Stomach (tissue), 19 donors: ENCODE results near the gene STRN3. TPM values are rescaled to one million over a fixed set of nuclear protein-coding genes. Genes with fewer than 3 reads are reported as not detected.

Experiments
- DNase-seq, 2 donors: peaks; one replicate each; pipeline versions ENCODE4 v3.0.0 to v3.0.0-alpha.2; 2013 to 2019
- H3K27ac ChIP-seq, 5 donors: fragments of 200-600 bp in 4 of 5; sonication (generic) in 4 of 5; one replicate each; pipeline ENCODE4 v1.5.1; 2013 to 2019; ENCODE audit warnings: mild to moderate bottlenecking in 1 of 5, moderate library complexity in 1 of 5
- H3K27me3 ChIP-seq, 3 donors: fragments of 200-600 bp; sonication (generic); one replicate each; pipeline ENCODE4 v1.5.1; 2017 to 2019; ENCODE audit warnings: mixed run types in 1 of 3
- H3K36me3 ChIP-seq, 4 donors: fragments of 200-600 bp; sonication (generic); 1 replicate in 3 of 4; 2 replicates in 1 of 4; pipeline ENCODE4 v1.5.1; 2016 to 2019
- H3K4me1 ChIP-seq, 4 donors: fragments of 200-600 bp; sonication (generic); one replicate each; pipeline ENCODE4 v1.5.1; 2016 to 2019
- H3K4me3 ChIP-seq, 4 donors: fragments of 200-600 bp; sonication (generic) in 3 of 4; one replicate each; pipeline ENCODE4 v1.5.1; 2016 to 2019; ENCODE audit warnings: mild to moderate bottlenecking in 1 of 4
- H3K9me3 ChIP-seq, 4 donors: fragments of 200-600 bp; sonication (generic); one replicate each; pipeline ENCODE4 v1.5.1; 2016 to 2019
- CTCF ChIP-seq, 7 experiments: fragments of 450-650 bp in 4 of 7; fragments of 200-600 bp in 3 of 7; sonication (generic) in 3 of 7; IDR thresholded peaks; one replicate each; pipeline ENCODE4 v1.5.1; 2016 to 2019; ENCODE audit warnings: antibody characterized with exemption in 7 of 7, control low read depth in 2 of 7, mild to moderate bottlenecking in 1 of 7
- EP300 ChIP-seq: sonication (generic); formaldehyde crosslinking; IDR thresholded peaks from one replicate; pipeline ENCODE4 v1.6.1; 2017; ENCODE audit warnings: antibody characterized with exemption
- POLR2A ChIP-seq, 4 donors: fragments of 450-650 bp; IDR thresholded peaks; one replicate each; pipeline ENCODE4 v1.6.1; 2016; ENCODE audit warnings: antibody characterized with exemption in 4 of 4, control low read depth in 2 of 4, mild to moderate bottlenecking in 1 of 4, moderate library complexity in 1 of 4
- POLR2AphosphoS5 ChIP-seq, 3 donors: sonication (generic); formaldehyde crosslinking; IDR thresholded peaks; one replicate each; pipeline ENCODE4 v1.6.1; 2016; ENCODE audit warnings: antibody characterized with exemption in 3 of 3
- WGBS, 5 donors: extraction: QIAGEN DNeasy Blood & Tissue Kit in 3 of 5; methylation state at CpG; one replicate each; pipeline versions ENCODE4 v1.1.5 to v1.1.7; 2013 to 2018; 5-methylcytosine and 5-hydroxymethylcytosine counted together
- intact Hi-C: fragments of 100-400 bp; cut with DNase I; formaldehyde crosslinking; loops from one replicate; pipeline ENCODE4 v1.15.1; 2023; ENCODE audit warnings: low total_unique reads
- long read RNA-seq, 10 donors: transcript quantifications; one replicate each; lab custom pipeline, GENCODE V29; 2026
- polyA plus RNA-seq, 3 donors: library from polyadenylated mRNA; stranded (reverse); fragments of 200-250 nt; gene quantifications; one replicate each; pipeline ENCODE4 v1.2.3, GENCODE V29; 2013
- total RNA-seq, 5 donors: library from RNA; depleted of rRNA; stranded (reverse); fragments of >200 nt; gene quantifications; one replicate each; pipeline versions ENCODE4 v1.1.0 to v1.2.3, GENCODE V29; 2014 to 2016
- donor health status: healthy with polysubstance abuse.
- donor health status: Bipolar disorder and iron deficiency.
- donor health status: healthy.

The STRN3 gene
- total RNA-seq, result 10 to 100 TPM; 13.9 to 91.8 (median 42.4) TPM
- 10 to 100 TPM in 2 of 3 donors, 1 to 10 TPM in 1; 8.1 to 11.3 (median 10.5) TPM for polyA plus RNA-seq
- long read RNA-seq, donor 1, partial matches to known transcripts, result 0 of 1 reads
- long read RNA-seq, donor 1, other reads (novel, unspliced or antisense), result 0 of 1 reads
- long read RNA-seq, donor 2, partial matches to known transcripts, result 36 of 36 reads
- long read RNA-seq, donor 2, other reads (novel, unspliced or antisense), result 0 of 36 reads
- long read RNA-seq, donor 3, result 0 reads
- long read RNA-seq, donor 4, result 0 reads
- long read RNA-seq, donor 5, partial matches to known transcripts, result 0 of 2 reads
- long read RNA-seq, donor 5, other reads (novel, unspliced or antisense), result 0 of 2 reads
- long read RNA-seq, donor 6, partial matches to known transcripts, result 0 of 1 reads
- long read RNA-seq, donor 6, other reads (novel, unspliced or antisense), result 0 of 1 reads
- long read RNA-seq, donor 7, partial matches to known transcripts, result 7 of 8 reads
- long read RNA-seq, donor 7, other reads (novel, unspliced or antisense), result 0 of 8 reads
- long read RNA-seq, donor 8, partial matches to known transcripts, result 0 of 2 reads
- long read RNA-seq, donor 8, other reads (novel, unspliced or antisense), result 0 of 2 reads
- long read RNA-seq, donor 9, result 0 reads
- long read RNA-seq, donor 10, result 0 reads

- Histone ChIP-seq H3K4me1 (peaks cover 9 to 40% (median 25%) of the 10 kb centered on the region in 4 donors), H3K27me3 (no peaks in the 10 kb centered on the region), H3K36me3 (no peaks in the 10 kb centered on the region), H3K27ac (peak within 1 kb of the TSS; percentile 90 to 100 (median 100)), H3K9me3 (no peaks in the 10 kb centered on the region), H3K4me3 (peak within 1 kb of the TSS; percentile 81 to 99 (median 98))
- DNase-seq, result no peak
- TF ChIP-seq POLR2AphosphoS5 (IDR thresholded peaks at IDR 0.05), result no peak
- no peak for TF ChIP-seq EP300
- TF ChIP-seq CTCF (IDR thresholded peaks at IDR 0.05), result no peak
- no peak for TF ChIP-seq POLR2A (IDR thresholded peaks at IDR 0.05)
- 0 to 1% (median 0%) methylated on average over 5 to 31 of the region's 31 CpGs; no CpG with 5 or more reads in 1 of the 5 donors for WGBS, 5 donors
- intact Hi-C loops, result no loop called here
These were observed at the start of gene STRN3 for GRCh38 chr14:31026077-31026449. STRN3 (minus strand) TSS chr14:31026379; CDS start chr14:31026185, 194 bp downstream.

GRCh38 chr14:31075144-31075543, 49.0 kb upstream of the STRN3 start:
- intact Hi-C loops, result no loop called here
- Histone ChIP-seq H3K27ac (no peak overlapping the region), H3K4me1 (peaks cover 0 to 6% (median 1%) of the 10 kb centered on the region in 4 donors), H3K4me3 (no peak overlapping the region), H3K9me3 (no peaks in the 10 kb centered on the region), H3K36me3 (peaks cover 0 to 33% (median 16%) of the 10 kb centered on the region in 4 donors), H3K27me3 (no peaks in the 10 kb centered on the region)
- no peak for DNase-seq
- 92 to 98% (median 95%) methylated on average over 2 of the region's 2 CpGs for WGBS, 5 donors
- TF ChIP-seq POLR2A (IDR thresholded peaks at IDR 0.05) (no peak), EP300 (no peak), POLR2AphosphoS5 (IDR thresholded peaks at IDR 0.05) (no peak), CTCF (IDR thresholded peaks at IDR 0.05) (no peak)

- Histone ChIP-seq H3K9me3 (no peaks in the 10 kb centered on the region), H3K36me3 (peaks cover 0 to 42% (median 23%) of the 10 kb centered on the region in 4 donors), H3K27me3 (no peaks in the 10 kb centered on the region), H3K4me1 (peaks cover 0 to 11% (median 0%) of the 10 kb centered on the region in 4 donors), H3K4me3 (no peak overlapping the region), H3K27ac (no peak overlapping the region)
- 91 to 100% (median 93%) methylated on average over 2 of the region's 2 CpGs for WGBS, 5 donors
- no peak for DNase-seq
- intact Hi-C loops, result no loop called here
- TF ChIP-seq POLR2A (IDR thresholded peaks at IDR 0.05) (no peak), POLR2AphosphoS5 (IDR thresholded peaks at IDR 0.05) (no peak), EP300 (no peak), CTCF (IDR thresholded peaks at IDR 0.05) (no peak)
These were observed 45.0 kb upstream of the STRN3 start for GRCh38 chr14:31071151-31071550.

- H3K4me1 ChIP-seq, result peaks cover 0 to 11% (median 0%) of the 10 kb centered on the region in 4 donors
- H3K4me3 ChIP-seq, result no peak overlapping the region
- intact Hi-C loops, result no loop called here
- H3K9me3 ChIP-seq, result no peaks in the 10 kb centered on the region
- 78 to 93% (median 83%) methylated on average over 5 of the region's 5 CpGs for WGBS, 5 donors
- no peaks in the 10 kb centered on the region for H3K27me3 ChIP-seq
- H3K36me3 ChIP-seq, result peaks cover 0 to 42% (median 23%) of the 10 kb centered on the region in 4 donors
- TF ChIP-seq POLR2AphosphoS5 (IDR thresholded peaks at IDR 0.05) (no peak), CTCF (IDR thresholded peaks at IDR 0.05) (no peak), POLR2A (IDR thresholded peaks at IDR 0.05) (no peak), EP300 (no peak)
- DNase-seq, result no peak
- no peak overlapping the region for H3K27ac ChIP-seq
These were observed 44.3 kb upstream of the STRN3 start for GRCh38 chr14:31070431-31070830.
